Ovary (tissue), 3 donors: ENCODE measurements around the gene OR8A1.

Experiments used
- CTCF ChIP-seq, 3 donors: fragments of 450-650 bp in 2 of 3; fragments of 200-600 bp in 1 of 3; IDR thresholded peaks; one replicate each; pipeline versions ENCODE4 v1.5.1 to v1.8.0; 2016 to 2022; ENCODE audit warnings: antibody characterized with exemption in 3 of 3, mild to moderate bottlenecking in 1 of 3
- POLR2A ChIP-seq: fragments of 450-650 bp; IDR thresholded peaks from one replicate; pipeline ENCODE4 v1.6.1; 2017; ENCODE audit warnings: antibody characterized with exemption, mild to moderate bottlenecking, moderate library complexity
- donor health status: DM: no; HTN: no; CAD: no.

GRCh38 chr11:124543145-124543544, 26.7 kb upstream of the OR8A1 start:
- TF ChIP-seq CTCF (IDR thresholded peaks at IDR 0.05) (no peak), POLR2A (no peak)
